CD14-positive monocyte (primary cell): Measurements from ENCODE around the gene FAM221B. TPM values are rescaled to one million over a fixed set of nuclear protein-coding genes. Genes with fewer than 3 reads are reported as not detected.

Experiments used
- DNase-seq, 3 donors: peaks; one replicate each; pipeline ENCODE4 v3.0.0-alpha.2; 2011 to 2022
- H2AFZ ChIP-seq: 2 replicates; pipeline ENCODE4 v1.6.0; 2012; ENCODE audit warnings: mild to moderate bottlenecking, low read depth, low read length, inconsistent platforms; ENCODE audit not compliant: insufficient read depth, poor library complexity, severe bottlenecking
- H3K27ac ChIP-seq, 2 donors: 1 replicate in 1 of 2; 2 replicates in 1 of 2; pipeline ENCODE4 v1.5.1; 2012 to 2013; ENCODE audit warnings: low read length in 2 of 2, control low read depth in 1 of 2, inconsistent platforms in 1 of 2, low read depth in 1 of 2, mild to moderate bottlenecking in 1 of 2
- H3K27me3 ChIP-seq, 2 donors: one replicate each; pipeline versions ENCODE4 v1.6.0 to v1.6.1; 2011 to 2013; ENCODE audit warnings: low read length in 2 of 2; ENCODE audit not compliant: control insufficient read depth in 2 of 2, insufficient read depth in 2 of 2
- H3K36me3 ChIP-seq, 2 donors: replicated peaks in 1 of 2; 1 replicate in 1 of 2; 2 replicates in 1 of 2; pipeline versions ENCODE4 v1.5.1 to v1.6.1; 2012 to 2013; ENCODE audit warnings: low read length in 2 of 2, control low read depth in 1 of 2, inconsistent platforms in 1 of 2, mild to moderate bottlenecking in 1 of 2; ENCODE audit not compliant: insufficient read depth in 2 of 2, control insufficient read depth in 1 of 2
- H3K4me1 ChIP-seq, 2 donors: 1 replicate in 1 of 2; 2 replicates in 1 of 2; pipeline versions ENCODE4 v1.5.1 to v1.6.1; 2012 to 2013; ENCODE audit warnings: low read length in 2 of 2, control low read depth in 1 of 2, inconsistent platforms in 1 of 2, mild to moderate bottlenecking in 1 of 2, moderate library complexity in 1 of 2; ENCODE audit not compliant: insufficient read depth in 2 of 2, control insufficient read depth in 1 of 2
- H3K4me2 ChIP-seq: replicated peaks from 2 replicates; pipeline ENCODE3; 2012; ENCODE audit warnings: low read length, moderate library complexity, mild to moderate bottlenecking; ENCODE audit not compliant: poor library complexity, severe bottlenecking; ENCODE audit errors: extremely low read depth
- H3K4me3 ChIP-seq, 3 experiments: fragments of 200-600 bp in 1 of 3; sonication (generic) in 1 of 3; replicated peaks in 1 of 3; 1 replicate in 2 of 3; 2 replicates in 1 of 3; pipeline ENCODE4 v1.5.1; 2011 to 2013; ENCODE audit warnings: low read length in 3 of 3, mild to moderate bottlenecking in 3 of 3, control low read depth in 2 of 3, low read depth in 2 of 3, inconsistent platforms in 1 of 3, moderate library complexity in 1 of 3
- H3K79me2 ChIP-seq: 2 replicates; pipeline ENCODE4 v1.6.0; 2012; ENCODE audit warnings: mild to moderate bottlenecking, control low read depth, inconsistent platforms, low read length, moderate library complexity; ENCODE audit not compliant: insufficient read depth
- H3K9ac ChIP-seq: 2 replicates; pipeline ENCODE4 v1.6.0; 2017; ENCODE audit warnings: low read length, mild to moderate bottlenecking; ENCODE audit not compliant: insufficient read depth, poor library complexity, severe bottlenecking
- H3K9me3 ChIP-seq, 2 donors: replicated peaks in 1 of 2; 1 replicate in 1 of 2; 2 replicates in 1 of 2; pipeline versions ENCODE4 v1.5.1 to v1.6.1; 2012 to 2013; ENCODE audit warnings: low read length in 2 of 2, control low read depth in 1 of 2; ENCODE audit not compliant: control insufficient read depth in 1 of 2, insufficient read depth in 1 of 2
- H4K20me1 ChIP-seq: 2 replicates; pipeline ENCODE4 v1.6.0; 2012; ENCODE audit warnings: mild to moderate bottlenecking, low read length, control low read depth, moderate library complexity; ENCODE audit not compliant: insufficient read depth
- H3K27ac Mint-ChIP-seq, 7 donors: one replicate each; pipeline ENCODE4 v1.8.0; 2020; ENCODE audit warnings: mild to moderate bottlenecking in 7 of 7, mixed read lengths in 7 of 7, moderate library complexity in 6 of 7, inconsistent platforms in 2 of 7
- H3K27me3 Mint-ChIP-seq, 3 donors: one replicate each; pipeline ENCODE4 v1.8.0; 2021 to 2022; ENCODE audit warnings: low read depth in 3 of 3, mild to moderate bottlenecking in 3 of 3, mixed read lengths in 3 of 3, moderate library complexity in 3 of 3, inconsistent platforms in 1 of 3
- H3K36me3 Mint-ChIP-seq, 2 donors: one replicate each; pipeline ENCODE4 v1.8.0; 2020; ENCODE audit warnings: mixed read lengths in 2 of 2, inconsistent platforms in 1 of 2, mild to moderate bottlenecking in 1 of 2
- H3K4me1 Mint-ChIP-seq: one replicate; pipeline ENCODE4 v1.8.0; 2020; ENCODE audit warnings: mild to moderate bottlenecking, mixed read lengths
- H3K4me3 Mint-ChIP-seq, 2 donors: one replicate each; pipeline ENCODE4 v1.8.0; 2020; ENCODE audit warnings: mild to moderate bottlenecking in 2 of 2, mixed read lengths in 2 of 2, moderate library complexity in 1 of 2
- H3K9me3 Mint-ChIP-seq, 7 donors: one replicate each; pipeline ENCODE4 v1.8.0; 2020 to 2022; ENCODE audit warnings: mixed read lengths in 7 of 7, mild to moderate bottlenecking in 6 of 7, moderate library complexity in 6 of 7, inconsistent platforms in 2 of 7
- WGBS: methylation state at CpG from one replicate; pipeline ENCODE4 v1.1.5; 2013; ENCODE audit warnings: missing lambda C conversion rate; ENCODE audit not compliant: insufficient coverage; 5-methylcytosine and 5-hydroxymethylcytosine counted together
- intact Hi-C, 2 donors: fragments of 100-400 bp; cut with micrococcal nuclease; formaldehyde crosslinking; loops; one replicate each; pipeline versions ENCODE4 v1.15.0 to v1.15.1; 2023
- polyA plus RNA-seq, 3 donors: library from polyadenylated mRNA; depleted of rRNA in 1 of 3; unstranded in 2 of 3; stranded (reverse) in 1 of 3; fragments of 300-500 nt in 2 of 3; fragments of >200 nt in 1 of 3; fragmentation: Illumina TruSeq in 2 of 3; gene quantifications; 1 replicate in 2 of 3; 2 replicates in 1 of 3; pipeline ENCODE4 v1.2.3, GENCODE V29; 2012 to 2021
- TF ChIP-seq, protein P1 (sequence below): fragments of 200-600 bp; IDR thresholded peaks from one replicate; pipeline ENCODE4 v1.8.0; 2022; ENCODE audit warnings: antibody characterized with exemption, mild to moderate bottlenecking

The FAM221B gene
- polyA plus RNA-seq, 3 donors = 0.05 to 0.63 TPM; not detected in 1

DNA sequence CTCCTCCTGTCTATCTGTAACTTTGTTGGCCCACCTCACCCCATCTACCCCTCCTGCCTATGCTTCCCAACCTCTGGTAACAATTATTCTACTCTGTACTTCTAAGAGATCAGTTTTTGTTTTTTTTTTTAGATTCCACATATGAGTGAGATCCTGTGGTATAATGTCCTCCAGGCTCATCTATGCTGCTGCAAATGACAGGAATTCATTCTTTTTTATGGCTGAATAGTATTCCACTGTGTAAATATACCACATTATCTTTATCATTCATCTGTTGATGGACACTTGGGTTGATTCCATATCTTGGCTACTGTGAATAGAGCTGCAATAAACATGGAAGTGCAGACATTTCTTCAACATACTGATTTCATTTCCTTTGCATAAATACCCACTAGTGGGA lies 45.1 kb downstream of the FAM221B start:
- Mint-ChIP-seq H3K4me3 (no peak overlapping the region), H3K9me3 (peaks cover 0 to 3% (median 0%) of the 10 kb centered on the region in 7 donors), H3K27ac (peak overlapping the region in 1 of 7 donors; percentile 48), H3K36me3 (no peaks in the 10 kb centered on the region), H3K4me1 (no peaks in the 10 kb centered on the region), H3K27me3 (no peaks in the 10 kb centered on the region)
- TF ChIP-seq, protein P1, sequence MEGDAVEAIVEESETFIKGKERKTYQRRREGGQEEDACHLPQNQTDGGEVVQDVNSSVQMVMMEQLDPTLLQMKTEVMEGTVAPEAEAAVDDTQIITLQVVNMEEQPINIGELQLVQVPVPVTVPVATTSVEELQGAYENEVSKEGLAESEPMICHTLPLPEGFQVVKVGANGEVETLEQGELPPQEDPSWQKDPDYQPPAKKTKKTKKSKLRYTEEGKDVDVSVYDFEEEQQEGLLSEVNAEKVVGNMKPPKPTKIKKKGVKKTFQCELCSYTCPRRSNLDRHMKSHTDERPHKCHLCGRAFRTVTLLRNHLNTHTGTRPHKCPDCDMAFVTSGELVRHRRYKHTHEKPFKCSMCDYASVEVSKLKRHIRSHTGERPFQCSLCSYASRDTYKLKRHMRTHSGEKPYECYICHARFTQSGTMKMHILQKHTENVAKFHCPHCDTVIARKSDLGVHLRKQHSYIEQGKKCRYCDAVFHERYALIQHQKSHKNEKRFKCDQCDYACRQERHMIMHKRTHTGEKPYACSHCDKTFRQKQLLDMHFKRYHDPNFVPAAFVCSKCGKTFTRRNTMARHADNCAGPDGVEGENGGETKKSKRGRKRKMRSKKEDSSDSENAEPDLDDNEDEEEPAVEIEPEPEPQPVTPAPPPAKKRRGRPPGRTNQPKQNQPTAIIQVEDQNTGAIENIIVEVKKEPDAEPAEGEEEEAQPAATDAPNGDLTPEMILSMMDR = no peak
- Histone ChIP-seq H3K9me3 (no peaks in the 10 kb centered on the region), H3K4me2 (no peak overlapping the region), H3K4me3 (no peak overlapping the region), H2AFZ (no peak overlapping the region), H4K20me1 (no peaks in the 10 kb centered on the region), H3K27ac (no peak overlapping the region), H3K9ac (no peak overlapping the region), H3K36me3 (no peaks in the 10 kb centered on the region), H3K79me2 (no peaks in the 10 kb centered on the region), H3K4me1 (no peaks in the 10 kb centered on the region), H3K27me3 (no peaks in the 10 kb centered on the region)
- intact Hi-C loops = no loop called here
- no peak for DNase-seq

DNA sequence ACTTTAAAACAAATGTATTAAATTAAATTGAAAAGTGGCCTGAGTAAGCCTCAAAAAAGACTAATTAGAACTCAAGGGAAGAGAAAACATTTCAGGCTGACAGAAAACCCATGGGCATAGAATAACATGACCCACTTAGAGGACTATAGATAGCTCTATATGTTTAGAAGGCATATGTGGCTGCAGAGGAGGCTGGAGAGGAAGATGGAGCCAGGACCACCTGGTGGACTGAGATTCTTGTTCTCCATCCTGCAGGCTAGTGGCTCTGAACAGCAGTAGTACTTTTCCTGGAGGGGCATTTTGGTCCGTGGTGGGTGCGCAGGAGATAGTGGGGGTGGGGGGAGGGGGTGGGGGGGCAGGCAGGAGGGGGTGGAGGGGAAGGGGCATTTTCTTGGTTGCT lies 47.5 kb downstream of the FAM221B start:
- H3K9ac ChIP-seq = no peak overlapping the region
- Mint-ChIP-seq H3K4me3 (no peak overlapping the region), H3K27ac (no peak overlapping the region), H3K36me3 (no peaks in the 10 kb centered on the region), H3K9me3 (peaks cover 0 to 3% (median 0%) of the 10 kb centered on the region in 7 donors), H3K4me1 (peaks cover 3% of the 10 kb centered on the region), H3K27me3 (peaks cover 0 to 1% (median 0%) of the 10 kb centered on the region in 3 donors)
- no peaks in the 10 kb centered on the region for H3K27me3 ChIP-seq
- no peak for DNase-seq
- intact Hi-C loops = no loop called here
- no peaks in the 10 kb centered on the region for H3K79me2 ChIP-seq
- H3K4me1 ChIP-seq = peaks cover 4% of the 10 kb centered on the region in 2 donors
- no CpG with 5 or more reads among the region's 2 CpGs for WGBS
- no peak overlapping the region for H3K4me3 ChIP-seq
- H3K27ac ChIP-seq = no peak overlapping the region
- TF ChIP-seq, protein P1 = no peak
- no peaks in the 10 kb centered on the region for H3K9me3 ChIP-seq
- no peak overlapping the region for H2AFZ ChIP-seq
- H3K4me2 ChIP-seq = no peak overlapping the region
- no peaks in the 10 kb centered on the region for H4K20me1 ChIP-seq
- H3K36me3 ChIP-seq = no peaks in the 10 kb centered on the region
